GM21576 (cell line): Measurements from ENCODE around the gene JKAMP.
"Not testable (repeated sequence)": the region's sequence is repeated elsewhere in the genome, so short reads cannot be mapped to it uniquely, and the experiment has no call there.

Experiments used
- ATAC-seq: cut with Tn5 transposase; IDR thresholded peaks from one replicate; pipeline ENCODE4 v1.9.1; 2021; ENCODE audit warnings: mild to moderate bottlenecking, moderate library complexity; ENCODE audit not compliant: unreplicated experiment

The JKAMP gene

GRCh38 chr14:59483819-59484638, at the start of gene JKAMP, which contains the start of gene L3HYPDH:
Gene JKAMP (plus strand): TSS chr14:59484517. CDS start chr14:59484590, 73 bp downstream.
Gene L3HYPDH (minus strand): TSS chr14:59484408. CDS start chr14:59484316, 92 bp downstream.
- peak; percentile 86 for ATAC-seq

GRCh38 chr14:59435101-59435500, 49.2 kb upstream of the JKAMP start:
- ATAC-seq, result no peak

- no peak for ATAC-seq
These were observed 48.3 kb upstream of the JKAMP start for GRCh38 chr14:59435987-59436386.

GRCh38 chr14:59438195-59438647, 46.1 kb upstream of the JKAMP start:
- ATAC-seq, result no peak

GRCh38 chr14:59439256-59439965, 44.9 kb upstream of the JKAMP start:
- ATAC-seq, result no peak

GRCh38 chr14:59448673-59449072, 35.6 kb upstream of the JKAMP start:
- not testable (repeated sequence) for ATAC-seq

- ATAC-seq, result no peak
These were observed 33.6 kb upstream of the JKAMP start for GRCh38 chr14:59450716-59451115.

GRCh38 chr14:59451849-59452248, 32.5 kb upstream of the JKAMP start:
- ATAC-seq, result no peak

GRCh38 chr14:59454139-59454538, 30.2 kb upstream of the JKAMP start:
- ATAC-seq, result no peak

GRCh38 chr14:59455411-59455810, 28.9 kb upstream of the JKAMP start:
- ATAC-seq, result no peak

- no peak for ATAC-seq
These were observed 25.8 kb upstream of the JKAMP start for GRCh38 chr14:59458486-59458885.

- ATAC-seq, result no peak
These were observed 23.9 kb upstream of the JKAMP start for GRCh38 chr14:59460378-59460777.

GRCh38 chr14:59461891-59462290, 22.4 kb upstream of the JKAMP start:
- ATAC-seq, result no peak

- ATAC-seq, result peak; percentile 29
These were observed 20.4 kb upstream of the JKAMP start for GRCh38 chr14:59463787-59464485.

- peak; percentile 61 for ATAC-seq
These were observed 19.6 kb upstream of the JKAMP start for GRCh38 chr14:59464486-59465315.

GRCh38 chr14:59465316-59466135, 18.8 kb upstream of the JKAMP start, which contains the start of gene GPR135:
Gene GPR135 (minus strand): TSS chr14:59465380. CDS start chr14:59465226, 154 bp downstream.
- peak; percentile 16 for ATAC-seq

- no peak for ATAC-seq
These were observed 10.1 kb upstream of the JKAMP start for GRCh38 chr14:59474172-59474571.

- ATAC-seq, result no peak
These were observed 8.6 kb upstream of the JKAMP start for GRCh38 chr14:59475709-59476108.

- no peak for ATAC-seq
These were observed 5.8 kb upstream of the JKAMP start for GRCh38 chr14:59478540-59478939.
